Small intestine (tissue), 7 donors: ENCODE measurements around the gene ARHGAP15. TPM values are rescaled to one million over a fixed set of nuclear protein-coding genes. Genes with fewer than 3 reads are reported as not detected.

Experiments
- DNase-seq, 2 donors: peaks; one replicate each; pipeline versions ENCODE4 v3.0.0 to v3.0.0-alpha.2; 2013
- FAIRE-seq: peaks from 2 replicates; lab custom pipeline; 2012; peaks lifted over from hg19 to GRCh38; lab: Jason Lieb, UNC
- H3K27ac ChIP-seq, 3 donors: one replicate each; pipeline ENCODE4 v1.5.1; 2013; ENCODE audit warnings: low read length in 2 of 3, mild to moderate bottlenecking in 2 of 3, control low read depth in 1 of 3, inconsistent platforms in 1 of 3, low read depth in 1 of 3, moderate library complexity in 1 of 3
- H3K27me3 ChIP-seq, 3 donors: one replicate each; pipeline ENCODE4 v1.6.1; 2013; ENCODE audit warnings: low read length in 3 of 3, inconsistent platforms in 1 of 3; ENCODE audit not compliant: control insufficient read depth in 3 of 3, insufficient read depth in 3 of 3
- H3K36me3 ChIP-seq, 3 donors: one replicate each; pipeline ENCODE4 v1.6.1; 2013; ENCODE audit warnings: low read length in 3 of 3, inconsistent platforms in 1 of 3, low read depth in 1 of 3, mild to moderate bottlenecking in 1 of 3, moderate library complexity in 1 of 3; ENCODE audit not compliant: control insufficient read depth in 3 of 3, insufficient read depth in 2 of 3
- H3K4me1 ChIP-seq, 3 donors: one replicate each; pipeline ENCODE4 v1.6.1; 2013; ENCODE audit warnings: low read length in 2 of 3, inconsistent platforms in 1 of 3, low read depth in 1 of 3, mild to moderate bottlenecking in 1 of 3, moderate library complexity in 1 of 3; ENCODE audit not compliant: control insufficient read depth in 3 of 3, insufficient read depth in 2 of 3
- H3K4me3 ChIP-seq, 3 donors: one replicate each; pipeline ENCODE4 v1.5.1; 2013; ENCODE audit warnings: low read length in 3 of 3, control low read depth in 1 of 3, inconsistent platforms in 1 of 3, low read depth in 1 of 3, mild to moderate bottlenecking in 1 of 3, moderate library complexity in 1 of 3
- H3K9me3 ChIP-seq, 2 donors: one replicate each; pipeline ENCODE4 v1.6.1; 2013; ENCODE audit warnings: low read depth in 1 of 2, low read length in 1 of 2; ENCODE audit not compliant: control insufficient read depth in 2 of 2, insufficient read depth in 1 of 2
- WGBS, 3 donors: extraction: QIAGEN DNeasy Blood & Tissue Kit; methylation state at CpG; one replicate each; pipeline ENCODE4 v1.1.7; 2013; 5-methylcytosine and 5-hydroxymethylcytosine counted together
- polyA plus RNA-seq, 4 donors: library from polyadenylated mRNA; stranded (reverse) in 3 of 4; unstranded in 1 of 4; fragments of 200-250 nt in 3 of 4; fragments of 120-200 nt in 1 of 4; gene quantifications; one replicate each; pipeline versions ENCODE4 v1.2.1 to v1.2.3, GENCODE V29; 2013
- donor health status: healthy with polysubstance abuse.
- donor health status: control.
- donor health status: control.
- donor health status: Bipolar disorder and iron deficiency.
- donor health status: healthy.

Gene ARHGAP15
- polyA plus RNA-seq, 4 donors, result 0.67 to 18.2 (median 10.1) TPM

DNA sequence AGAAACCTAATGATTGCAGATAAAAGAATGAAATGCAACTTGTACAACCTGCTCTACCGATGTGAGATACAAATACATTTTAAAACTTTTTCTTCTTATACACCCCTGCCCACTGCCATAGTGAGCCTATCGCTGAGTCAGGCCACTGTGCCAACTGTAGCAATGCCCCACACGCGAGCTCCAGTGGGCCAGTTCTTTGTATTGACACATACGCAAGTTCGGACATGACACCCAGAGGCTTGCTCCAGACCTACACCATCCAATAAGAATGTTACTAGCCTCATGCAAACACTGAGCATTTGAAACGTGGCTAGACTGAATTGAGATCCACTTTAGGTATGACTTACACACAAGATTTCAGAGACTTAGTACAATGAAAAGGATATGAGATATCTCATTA lies 340.1 kb downstream of the ARHGAP15 start:
- 90 to 92% (median 90%) methylated on average over 7 of the region's 7 CpGs for WGBS, 3 donors
- H3K4me1 ChIP-seq, result no peaks in the 10 kb centered on the region
- no peaks in the 10 kb centered on the region for H3K36me3 ChIP-seq
- FAIRE-seq (no peak), DNase-seq (no peak)
- H3K9me3 ChIP-seq, result no peaks in the 10 kb centered on the region
- H3K27ac ChIP-seq, result no peak overlapping the region
- H3K4me3 ChIP-seq, result no peak overlapping the region
- H3K27me3 ChIP-seq, result no peaks in the 10 kb centered on the region

GRCh38 chr2:143471550-143471949 lies 342.3 kb downstream of the ARHGAP15 start:
- FAIRE-seq, result no peak
- H3K9me3 ChIP-seq, result no peaks in the 10 kb centered on the region
- WGBS, 3 donors, result 95 to 98% (median 96%) methylated on average over 1 of the region's 1 CpG

GRCh38 chr2:143473216-143473615 lies 344.0 kb downstream of the ARHGAP15 start:
- DNase-seq (no peak), FAIRE-seq (no peak)
- WGBS, 3 donors, result 63 to 73% (median 64%) methylated on average over 3 of the region's 3 CpGs
- H3K27me3 ChIP-seq, result no peaks in the 10 kb centered on the region
- no peaks in the 10 kb centered on the region for H3K36me3 ChIP-seq
- H3K9me3 ChIP-seq, result no peaks in the 10 kb centered on the region
- H3K27ac ChIP-seq, result peak overlapping the region in 1 of 3 donors; percentile 51
- no peak overlapping the region for H3K4me3 ChIP-seq
- H3K4me1 ChIP-seq, result no peaks in the 10 kb centered on the region

More at GRCh38 chr2:143471550-143471949, 342.3 kb downstream of the ARHGAP15 start:
- no peak overlapping the region for H3K4me3 ChIP-seq
- H3K27ac ChIP-seq, result no peak overlapping the region
- no peaks in the 10 kb centered on the region for H3K4me1 ChIP-seq
- no peaks in the 10 kb centered on the region for H3K27me3 ChIP-seq
- no peaks in the 10 kb centered on the region for H3K36me3 ChIP-seq
- DNase-seq, result no peak

GRCh38 chr2:143473820-143474219 lies 344.6 kb downstream of the ARHGAP15 start:
- WGBS, 3 donors, result 58 to 73% (median 66%) methylated on average over 3 of the region's 3 CpGs
- Histone ChIP-seq H3K36me3 (no peaks in the 10 kb centered on the region), H3K9me3 (no peaks in the 10 kb centered on the region), H3K27me3 (no peaks in the 10 kb centered on the region), H3K4me3 (no peak overlapping the region), H3K27ac (peak overlapping the region in 1 of 3 donors; percentile 26), H3K4me1 (no peaks in the 10 kb centered on the region)
- FAIRE-seq, result no peak
- DNase-seq, result no peak

DNA sequence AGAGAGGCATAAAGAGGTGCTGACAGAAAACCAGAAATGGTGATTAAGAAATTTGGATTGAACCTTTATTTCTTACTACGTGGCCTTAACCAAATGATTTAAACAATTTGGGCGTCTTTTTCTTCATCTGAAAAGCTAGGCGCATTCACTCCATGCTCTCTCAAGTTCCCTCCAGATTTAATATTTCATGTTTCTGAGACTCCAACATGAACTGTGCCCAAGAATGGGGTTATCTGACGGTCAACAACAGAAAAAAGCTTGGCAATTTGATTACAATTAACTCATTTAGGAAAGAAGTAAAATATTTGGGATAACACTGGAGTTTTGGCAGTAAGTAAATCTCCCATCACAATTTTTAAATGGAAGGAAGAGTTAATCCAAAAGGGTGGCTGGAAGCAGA lies 345.4 kb downstream of the ARHGAP15 start:
- no peak for DNase-seq
- H3K9me3 ChIP-seq, result no peaks in the 10 kb centered on the region
- peak overlapping the region in 2 of 3 donors; percentile 30 to 49 for H3K27ac ChIP-seq
- H3K36me3 ChIP-seq, result no peaks in the 10 kb centered on the region
- H3K4me1 ChIP-seq, result no peaks in the 10 kb centered on the region
- no peak for FAIRE-seq
- H3K4me3 ChIP-seq, result no peak overlapping the region
- no peaks in the 10 kb centered on the region for H3K27me3 ChIP-seq
- 73 to 82% (median 78%) methylated on average over 4 of the region's 4 CpGs for WGBS, 3 donors

- Histone ChIP-seq H3K4me3 (no peak overlapping the region), H3K9me3 (no peaks in the 10 kb centered on the region), H3K27me3 (no peaks in the 10 kb centered on the region), H3K36me3 (no peaks in the 10 kb centered on the region), H3K27ac (peak overlapping the region in 2 of 3 donors; percentile 49 to 89), H3K4me1 (no peaks in the 10 kb centered on the region)
- WGBS, 3 donors, result 61 to 95% (median 85%) methylated on average over 7 of the region's 7 CpGs
- FAIRE-seq (no peak), DNase-seq (no peak)
Observed at GRCh38 chr2:143475041-143475776, 346.0 kb downstream of the ARHGAP15 start.

GRCh38 chr2:143476336-143477087 lies 347.3 kb downstream of the ARHGAP15 start:
- no peak overlapping the region for H3K27ac ChIP-seq

DNA sequence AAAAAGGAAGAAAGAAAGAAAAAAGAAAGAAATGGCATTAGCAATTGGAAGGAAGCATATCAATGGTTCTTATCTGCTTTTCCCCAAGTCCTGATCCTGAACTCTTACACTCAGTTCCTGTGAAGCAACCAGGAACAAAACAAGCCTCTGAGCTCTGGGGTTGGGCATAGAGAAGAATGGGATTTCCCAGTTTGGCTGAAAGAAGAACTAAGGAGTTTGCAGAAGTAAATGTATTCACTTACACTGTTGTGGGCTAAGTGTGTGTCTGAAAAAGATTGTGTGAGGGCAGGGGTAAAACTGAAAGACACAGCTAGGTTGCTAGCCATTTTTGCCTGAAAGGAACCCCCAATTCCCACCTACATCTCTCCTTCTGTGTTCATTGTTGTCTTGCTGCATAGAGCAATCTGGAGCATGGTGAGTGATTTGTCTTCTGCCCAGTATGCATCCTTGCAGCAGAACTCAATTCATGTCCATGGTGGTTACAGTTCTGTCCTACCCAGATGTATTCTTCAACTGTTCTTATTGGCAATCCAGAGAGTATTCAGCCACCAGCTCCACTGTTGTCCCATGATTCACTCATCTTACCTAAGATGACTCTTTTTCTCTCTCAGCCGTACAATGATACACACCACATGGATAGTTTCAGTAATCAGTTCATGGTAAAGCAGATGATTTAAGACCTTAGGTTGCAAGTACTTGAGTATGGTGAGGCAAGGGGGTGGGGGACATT lies 348.7 kb downstream of the ARHGAP15 start:
- Histone ChIP-seq H3K27ac (peak overlapping the region in 1 of 3 donors; percentile 39), H3K27me3 (no peaks in the 10 kb centered on the region), H3K4me1 (no peaks in the 10 kb centered on the region), H3K9me3 (no peaks in the 10 kb centered on the region), H3K4me3 (no peak overlapping the region), H3K36me3 (no peaks in the 10 kb centered on the region)
- WGBS, 3 donors, result 83 to 95% (median 95%) methylated on average over 1 of the region's 1 CpG
- FAIRE-seq (no peak), DNase-seq (no peak)

More at GRCh38 chr2:143476336-143477087, 347.3 kb downstream of the ARHGAP15 start:
- DNase-seq (no peak), FAIRE-seq (no peak)
- Histone ChIP-seq H3K4me1 (no peaks in the 10 kb centered on the region), H3K36me3 (no peaks in the 10 kb centered on the region), H3K4me3 (no peak overlapping the region), H3K9me3 (no peaks in the 10 kb centered on the region), H3K27me3 (no peaks in the 10 kb centered on the region)
- 60 to 67% (median 65%) methylated on average over 2 of the region's 2 CpGs for WGBS, 3 donors
